ENCODE results near the gene UBASH3A.

The UBASH3A gene

GRCh38 chr21:42429856-42430255, 26.2 kb downstream of the UBASH3A start:
- TF ChIP-seq EP300 (IDR thresholded peaks at IDR 0.05; ENCODE audit: borderline replicate concordance) (no peak), REST (IDR thresholded peaks at IDR 0.05; ENCODE audit: low read depth) (peak; percentile 89)

- TF ChIP-seq CEBPB (IDR thresholded peaks at IDR 0.05) = no peak
- TF ChIP-seq TEAD4 (IDR thresholded peaks at IDR 0.05) = no peak
- no peak for TF ChIP-seq EP300 (IDR thresholded peaks at IDR 0.05; ENCODE audit: borderline replicate concordance)
- no peak for TF ChIP-seq TAF1 (IDR thresholded peaks at IDR 0.05; ENCODE audit: low read depth)
Observed at GRCh38 chr21:42430521-42430920, 26.8 kb downstream of the UBASH3A start.

GRCh38 chr21:42431196-42431595, 27.5 kb downstream of the UBASH3A start:
- TF ChIP-seq NFIC (IDR thresholded peaks at IDR 0.05) (no peak), MAX (IDR thresholded peaks at IDR 0.05) (no peak), ZBTB7A (IDR thresholded peaks at IDR 0.05; ENCODE audit: low read depth) (no peak), CEBPB (IDR thresholded peaks at IDR 0.05) (no peak), FOXM1 (IDR thresholded peaks at IDR 0.05; ENCODE audit: borderline replicate concordance, low read depth) (no peak), CREB1 (IDR thresholded peaks at IDR 0.05; ENCODE audit: low read depth) (no peak), YY1 (IDR thresholded peaks at IDR 0.05; ENCODE audit: low read depth) (no peak)

GRCh38 chr21:42432695-42433094, 29.0 kb downstream of the UBASH3A start:
- TF ChIP-seq ZBTB7A (IDR thresholded peaks at IDR 0.05; ENCODE audit: low read depth) = no peak
- no peak for TF ChIP-seq USF1 (IDR thresholded peaks at IDR 0.05)
- no peak for TF ChIP-seq YY1 (IDR thresholded peaks at IDR 0.05; ENCODE audit: low read depth)
- TF ChIP-seq TEAD4 (IDR thresholded peaks at IDR 0.05) = no peak
- TF ChIP-seq TCF12 (IDR thresholded peaks at IDR 0.05; ENCODE audit: low read depth) = no peak
- no peak for TF ChIP-seq MAX (IDR thresholded peaks at IDR 0.05)
- no peak for TF ChIP-seq CEBPB (IDR thresholded peaks at IDR 0.05)
- TF ChIP-seq EGR1 (IDR thresholded peaks at IDR 0.05) = no peak
- no peak for TF ChIP-seq REST (IDR thresholded peaks at IDR 0.05; ENCODE audit: low read depth)
- TF ChIP-seq RAD21 (IDR thresholded peaks at IDR 0.05; ENCODE audit: low read depth) = no peak

- no peak for TF ChIP-seq RAD21 (IDR thresholded peaks at IDR 0.05; ENCODE audit: low read depth)
- no peak for TF ChIP-seq YY1 (IDR thresholded peaks at IDR 0.05; ENCODE audit: low read depth)
- TF ChIP-seq REST (IDR thresholded peaks at IDR 0.05; ENCODE audit: low read depth) = no peak
- no peak for TF ChIP-seq FOXM1 (IDR thresholded peaks at IDR 0.05; ENCODE audit: borderline replicate concordance, low read depth)
- TF ChIP-seq ZBTB7A (IDR thresholded peaks at IDR 0.05; ENCODE audit: low read depth) = no peak
- no peak for TF ChIP-seq NFIC (IDR thresholded peaks at IDR 0.05)
- TF ChIP-seq CEBPB (IDR thresholded peaks at IDR 0.05) = no peak
- TF ChIP-seq TAF1 (IDR thresholded peaks at IDR 0.05; ENCODE audit: low read depth) = no peak
- TF ChIP-seq CREB1 (IDR thresholded peaks at IDR 0.05; ENCODE audit: low read depth) = no peak
- no peak for TF ChIP-seq USF1 (IDR thresholded peaks at IDR 0.05)
- no peak for TF ChIP-seq EP300 (IDR thresholded peaks at IDR 0.05; ENCODE audit: borderline replicate concordance)
- no peak for TF ChIP-seq TEAD4 (IDR thresholded peaks at IDR 0.05)
- TF ChIP-seq EGR1 (IDR thresholded peaks at IDR 0.05) = no peak
- no peak for TF ChIP-seq TCF12 (IDR thresholded peaks at IDR 0.05; ENCODE audit: low read depth)
- TF ChIP-seq MAX (IDR thresholded peaks at IDR 0.05) = no peak
Observed at GRCh38 chr21:42433946-42434551, 30.3 kb downstream of the UBASH3A start.
